ENCODE results near the gene OPTN.
"Not testable (repeated sequence)": the region's sequence is repeated elsewhere in the genome, so short reads cannot be mapped to it uniquely, and the experiment has no call there.

OPTN gene

DNA sequence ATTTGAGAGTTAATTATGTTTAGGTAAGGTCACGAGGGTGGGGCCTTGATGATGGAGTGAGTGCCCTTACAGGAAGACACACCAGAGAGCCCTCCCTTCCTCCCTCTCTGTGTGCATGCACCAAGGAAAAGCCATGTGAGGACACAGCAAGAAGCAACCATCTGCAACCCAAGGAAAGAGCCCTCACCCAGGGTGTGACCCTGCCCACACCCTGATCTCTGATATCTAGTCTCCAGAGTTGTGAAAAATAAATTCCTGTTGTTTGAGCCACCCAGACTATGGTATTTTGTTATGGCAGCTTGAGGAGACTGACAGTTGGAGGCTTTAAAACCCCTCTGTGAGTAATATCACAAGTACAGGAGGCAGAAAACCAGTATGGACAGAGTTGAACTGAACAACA is 46.4 kb downstream of the OPTN start:
- no peak overlapping the region for H3K9ac ChIP-seq (ENCODE audit: low read length)
- no peak overlapping the region for H3K27ac ChIP-seq (ENCODE audit: low read depth, low read length)
- H3K4me1 ChIP-seq (ENCODE audit: control insufficient read depth, insufficient read depth, low read length) = no peaks in the 10 kb centered on the region
- no peak overlapping the region for H3K4me3 ChIP-seq (ENCODE audit: low read length)
- H3K36me3 ChIP-seq (ENCODE audit: control insufficient read depth, insufficient read depth, low read length) = no peaks in the 10 kb centered on the region
- H3K27me3 ChIP-seq (ENCODE audit: control insufficient read depth, insufficient read depth, low read length) = no peaks in the 10 kb centered on the region

- H3K27me3 ChIP-seq (ENCODE audit: control insufficient read depth, insufficient read depth, low read length) = no peaks in the 10 kb centered on the region
- no peak overlapping the region for H3K9ac ChIP-seq (ENCODE audit: low read length)
- H3K4me1 ChIP-seq (ENCODE audit: control insufficient read depth, insufficient read depth, low read length) = no peaks in the 10 kb centered on the region
- no peaks in the 10 kb centered on the region for H3K36me3 ChIP-seq (ENCODE audit: control insufficient read depth, insufficient read depth, low read length)
- H3K27ac ChIP-seq (ENCODE audit: low read depth, low read length) = no peak overlapping the region
- H3K4me3 ChIP-seq (ENCODE audit: low read length) = no peak overlapping the region
Measured at GRCh38 chr10:13147161-13147560, 47.2 kb downstream of the OPTN start.

DNA sequence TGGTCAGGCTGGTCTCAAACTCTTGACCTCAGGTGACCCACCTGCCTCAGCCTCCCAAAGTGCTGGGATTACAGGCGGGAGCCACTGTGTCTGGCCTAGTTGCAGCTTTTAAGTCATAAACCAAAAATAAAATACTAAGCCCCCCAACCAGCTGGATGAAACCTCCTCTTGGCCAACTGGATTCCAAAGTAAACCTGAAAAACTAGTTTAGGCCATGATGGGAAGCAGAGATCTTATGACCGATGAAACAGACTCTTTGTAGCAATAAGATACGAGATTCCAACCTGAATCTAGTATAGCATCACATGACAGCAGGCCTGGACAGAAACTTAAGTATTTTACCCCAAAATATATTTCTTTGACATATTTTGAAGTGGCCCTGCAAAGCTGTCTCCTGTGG is 52.3 kb downstream of the OPTN start:
- no peaks in the 10 kb centered on the region for H3K36me3 ChIP-seq (ENCODE audit: control insufficient read depth, insufficient read depth, low read length)
- no peaks in the 10 kb centered on the region for H3K27me3 ChIP-seq (ENCODE audit: control insufficient read depth, insufficient read depth, low read length)
- H3K4me3 ChIP-seq (ENCODE audit: low read length) = no peak overlapping the region
- no peaks in the 10 kb centered on the region for H3K4me1 ChIP-seq (ENCODE audit: control insufficient read depth, insufficient read depth, low read length)
- H3K27ac ChIP-seq (ENCODE audit: low read depth, low read length) = no peak overlapping the region
- H3K9ac ChIP-seq (ENCODE audit: low read length) = no peak overlapping the region

DNA sequence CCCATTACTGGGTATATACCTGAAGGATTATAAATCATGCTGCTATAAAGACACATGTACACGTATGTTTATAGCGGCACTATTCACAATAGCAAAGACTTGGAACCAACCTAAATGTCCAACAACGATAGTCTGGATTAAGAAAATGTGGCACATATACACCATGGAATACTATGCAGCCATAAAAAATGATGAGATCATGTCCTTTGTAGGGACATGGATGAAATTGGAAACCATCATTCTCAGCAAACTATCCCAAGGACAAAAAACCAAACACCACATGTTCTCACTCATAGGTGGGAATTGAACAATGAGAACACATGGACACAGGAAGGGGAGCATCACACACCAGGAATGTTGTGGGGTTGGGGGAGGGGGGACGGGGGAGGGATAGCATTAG is 55.9 kb downstream of the OPTN start:
- H3K9ac ChIP-seq (ENCODE audit: low read length) = not testable (repeated sequence)

DNA sequence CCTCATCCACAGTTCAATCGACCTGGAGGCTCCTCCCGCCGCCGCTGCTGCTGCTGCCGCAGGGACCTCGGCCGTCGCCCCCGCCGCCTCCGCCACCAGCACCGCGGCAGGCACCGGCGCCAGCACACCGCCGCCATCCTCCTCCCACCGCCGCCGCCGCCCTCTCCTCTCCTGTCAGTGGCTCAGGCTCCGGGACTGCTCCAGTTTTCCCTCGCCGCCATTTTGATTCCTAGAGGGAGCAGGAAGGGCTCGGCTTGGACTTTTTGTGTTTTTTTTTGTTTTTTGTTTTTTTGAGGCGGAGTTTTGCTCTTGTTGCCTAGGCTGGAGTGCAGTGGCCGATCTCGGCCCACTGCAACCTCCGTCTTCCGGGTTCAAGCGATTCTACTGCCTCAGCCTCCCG is 58.4 kb downstream of the OPTN start:
- H3K27ac ChIP-seq (ENCODE audit: low read depth, low read length) = no peak overlapping the region

More for the DNA sequence above, 55.9 kb downstream of the OPTN start:
- not testable (repeated sequence) for H3K27me3 ChIP-seq (ENCODE audit: control insufficient read depth, insufficient read depth, low read length); H3K4me3 ChIP-seq (ENCODE audit: low read length); H3K36me3 ChIP-seq (ENCODE audit: control insufficient read depth, insufficient read depth, low read length); H3K27ac ChIP-seq (ENCODE audit: low read depth, low read length); H3K4me1 ChIP-seq (ENCODE audit: control insufficient read depth, insufficient read depth, low read length)

DNA sequence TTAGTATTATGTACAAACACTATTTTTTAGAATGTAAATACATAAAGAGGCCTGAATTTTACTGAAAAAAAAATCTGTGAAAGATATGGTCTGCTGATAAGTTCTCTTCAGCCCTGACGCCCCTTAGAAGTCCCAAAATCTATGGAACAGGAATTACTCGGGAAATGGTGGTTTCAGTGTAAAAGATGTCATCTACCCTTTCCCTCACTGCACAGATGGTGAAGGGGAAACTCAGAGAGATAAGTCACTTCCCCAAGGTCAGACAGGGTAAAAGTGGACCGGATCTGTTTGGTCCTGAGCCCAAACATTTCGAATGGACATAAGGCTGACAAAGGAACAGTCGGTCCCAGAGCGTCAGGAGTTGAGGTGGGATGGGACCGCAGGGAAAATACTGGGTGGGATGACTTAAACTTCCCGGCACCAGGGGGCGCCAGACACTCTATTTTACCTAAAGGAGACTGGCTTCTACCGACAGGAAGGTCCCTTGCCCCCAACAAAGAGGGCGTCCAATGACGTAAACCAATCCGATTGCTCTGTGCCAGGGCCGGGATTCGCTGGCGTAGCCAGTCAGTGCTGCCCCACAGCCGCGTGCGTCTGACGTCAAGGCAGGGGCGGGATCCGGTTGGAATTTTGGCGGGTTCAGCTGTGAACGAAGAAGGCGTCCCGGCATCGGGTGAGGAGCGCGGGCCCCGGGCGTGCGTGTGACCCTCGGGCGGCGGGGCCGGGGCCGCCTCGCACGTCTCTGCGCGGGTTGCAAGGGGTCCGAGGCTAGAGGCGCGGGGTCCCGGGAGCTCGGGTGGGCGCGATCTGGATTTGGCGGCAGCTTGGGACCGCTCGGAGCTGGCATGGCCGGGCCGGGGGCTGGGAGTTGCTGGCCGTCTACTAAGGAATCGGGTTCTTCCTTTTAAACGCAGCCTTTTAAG is 61.2 kb downstream of the OPTN start, which contains the start of gene MCM10:
Gene MCM10 (plus strand): TSS at position 625 of the 923 bp plus-strand sequence. CDS start 2,645 bp downstream, outside the sequence.
- Histone ChIP-seq H3K27ac (ENCODE audit: low read depth, low read length) (no peak within 1 kb of the TSS), H3K36me3 (ENCODE audit: control insufficient read depth, insufficient read depth, low read length) (no peaks in the 10 kb centered on the region), H3K4me3 (ENCODE audit: low read length) (peak within 1 kb of the TSS; percentile 56), H3K27me3 (ENCODE audit: control insufficient read depth, insufficient read depth, low read length) (no peaks in the 10 kb centered on the region), H3K4me1 (ENCODE audit: control insufficient read depth, insufficient read depth, low read length) (peaks cover 6% of the 10 kb centered on the region), H3K9ac (ENCODE audit: low read length) (no peak within 1 kb of the TSS)

More for the DNA sequence above, 58.4 kb downstream of the OPTN start:
- Histone ChIP-seq H3K4me1 (ENCODE audit: control insufficient read depth, insufficient read depth, low read length) (peaks cover 6% of the 10 kb centered on the region), H3K4me3 (ENCODE audit: low read length) (peak overlapping the region; percentile 42), H3K36me3 (ENCODE audit: control insufficient read depth, insufficient read depth, low read length) (no peaks in the 10 kb centered on the region), H3K27me3 (ENCODE audit: control insufficient read depth, insufficient read depth, low read length) (no peaks in the 10 kb centered on the region), H3K9ac (ENCODE audit: low read length) (no peak overlapping the region)

- Histone ChIP-seq H3K4me3 (ENCODE audit: low read length) (peak overlapping the region; percentile 46), H3K9ac (ENCODE audit: low read length) (no peak overlapping the region), H3K36me3 (ENCODE audit: control insufficient read depth, insufficient read depth, low read length) (no peaks in the 10 kb centered on the region), H3K4me1 (ENCODE audit: control insufficient read depth, insufficient read depth, low read length) (peaks cover 6% of the 10 kb centered on the region), H3K27ac (ENCODE audit: low read depth, low read length) (no peak overlapping the region), H3K27me3 (ENCODE audit: control insufficient read depth, insufficient read depth, low read length) (no peaks in the 10 kb centered on the region)
Measured at GRCh38 chr10:13161857-13162271, 61.9 kb downstream of the OPTN start.

DNA sequence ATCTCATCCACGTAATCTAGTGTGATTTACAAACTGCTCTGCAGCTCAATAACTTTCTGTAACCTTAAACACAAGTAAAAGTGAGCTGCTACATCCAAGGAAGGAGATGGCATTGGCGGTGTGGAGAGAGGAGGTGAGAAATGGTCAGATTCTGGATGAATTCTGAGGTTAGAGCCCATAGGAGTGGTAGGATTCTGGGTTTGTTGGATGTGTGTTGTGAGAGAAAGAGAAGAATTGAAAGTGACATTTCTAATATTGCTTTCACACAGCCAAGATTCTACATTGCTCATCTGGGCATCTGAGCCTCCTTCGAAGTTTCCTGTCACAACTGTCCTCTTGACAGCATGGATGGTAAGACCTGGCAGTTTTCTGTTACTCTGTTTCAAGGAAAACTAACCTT is 63.9 kb downstream of the OPTN start:
- H3K36me3 ChIP-seq (ENCODE audit: control insufficient read depth, insufficient read depth, low read length) = no peaks in the 10 kb centered on the region
- H3K27me3 ChIP-seq (ENCODE audit: control insufficient read depth, insufficient read depth, low read length) = no peaks in the 10 kb centered on the region
- H3K27ac ChIP-seq (ENCODE audit: low read depth, low read length) = no peak overlapping the region
- H3K4me1 ChIP-seq (ENCODE audit: control insufficient read depth, insufficient read depth, low read length) = peaks cover 6% of the 10 kb centered on the region
- no peak overlapping the region for H3K9ac ChIP-seq (ENCODE audit: low read length)
- H3K4me3 ChIP-seq (ENCODE audit: low read length) = no peak overlapping the region

DNA sequence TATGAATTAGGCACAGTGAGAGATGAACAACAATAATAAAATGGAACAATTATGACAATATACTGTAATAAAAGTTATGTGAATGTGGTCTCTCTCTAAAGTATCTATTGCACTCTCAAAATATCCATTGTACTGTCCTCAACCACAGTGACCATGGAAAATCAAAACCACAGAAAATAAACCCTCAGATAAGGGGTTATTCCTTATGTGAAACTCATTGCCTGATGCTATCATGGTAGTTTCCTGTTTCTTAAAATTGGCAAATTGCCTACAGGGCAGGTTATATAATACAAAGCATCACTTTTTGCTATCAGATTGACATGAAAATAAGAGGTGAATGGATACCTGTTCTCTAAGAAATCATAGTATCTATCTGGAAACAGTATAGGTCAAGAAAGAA is 65.2 kb downstream of the OPTN start:
- Histone ChIP-seq H3K4me3 (ENCODE audit: low read length) (no peak overlapping the region), H3K4me1 (ENCODE audit: control insufficient read depth, insufficient read depth, low read length) (peaks cover 6% of the 10 kb centered on the region), H3K27ac (ENCODE audit: low read depth, low read length) (no peak overlapping the region), H3K9ac (ENCODE audit: low read length) (no peak overlapping the region), H3K27me3 (ENCODE audit: control insufficient read depth, insufficient read depth, low read length) (no peaks in the 10 kb centered on the region), H3K36me3 (ENCODE audit: control insufficient read depth, insufficient read depth, low read length) (no peaks in the 10 kb centered on the region)

DNA sequence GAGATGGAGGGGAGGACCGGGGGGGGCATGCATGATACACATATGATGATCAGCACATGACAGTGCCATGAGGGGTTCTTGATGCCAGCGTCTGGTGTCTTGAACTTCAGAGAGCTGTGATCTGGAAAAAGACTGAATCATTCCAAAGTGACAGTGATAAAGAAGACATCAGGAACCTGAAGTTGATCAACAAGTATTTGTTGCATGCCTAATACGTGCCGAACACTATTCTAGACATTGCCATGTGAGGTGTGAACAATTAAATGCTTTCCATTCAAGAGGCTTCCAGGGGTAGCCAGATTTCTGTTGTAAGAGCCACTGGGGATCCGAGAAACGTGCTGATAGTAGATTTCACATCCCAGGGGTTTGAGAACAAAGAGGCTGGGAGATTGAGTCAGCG is 67.6 kb downstream of the OPTN start:
- Histone ChIP-seq H3K27me3 (ENCODE audit: control insufficient read depth, insufficient read depth, low read length) (no peaks in the 10 kb centered on the region), H3K4me1 (ENCODE audit: control insufficient read depth, insufficient read depth, low read length) (no peaks in the 10 kb centered on the region), H3K27ac (ENCODE audit: low read depth, low read length) (no peak overlapping the region), H3K9ac (ENCODE audit: low read length) (no peak overlapping the region), H3K4me3 (ENCODE audit: low read length) (no peak overlapping the region), H3K36me3 (ENCODE audit: control insufficient read depth, insufficient read depth, low read length) (no peaks in the 10 kb centered on the region)

GRCh38 chr10:13168781-13169180 is 68.8 kb downstream of the OPTN start:
- no peak overlapping the region for H3K27ac ChIP-seq (ENCODE audit: low read depth, low read length)
- no peak overlapping the region for H3K9ac ChIP-seq (ENCODE audit: low read length)
- no peak overlapping the region for H3K4me3 ChIP-seq (ENCODE audit: low read length)
- no peaks in the 10 kb centered on the region for H3K4me1 ChIP-seq (ENCODE audit: control insufficient read depth, insufficient read depth, low read length)
- H3K36me3 ChIP-seq (ENCODE audit: control insufficient read depth, insufficient read depth, low read length) = no peaks in the 10 kb centered on the region
- no peaks in the 10 kb centered on the region for H3K27me3 ChIP-seq (ENCODE audit: control insufficient read depth, insufficient read depth, low read length)

- Histone ChIP-seq H3K4me3 (ENCODE audit: low read length) (no peak overlapping the region), H3K36me3 (ENCODE audit: control insufficient read depth, insufficient read depth, low read length) (no peaks in the 10 kb centered on the region), H3K27me3 (ENCODE audit: control insufficient read depth, insufficient read depth, low read length) (no peaks in the 10 kb centered on the region)
Measured at GRCh38 chr10:13173616-13174015, 73.7 kb downstream of the OPTN start.

GRCh38 chr10:13180788-13181187 is 80.8 kb downstream of the OPTN start:
- no peak overlapping the region for H3K27ac ChIP-seq (ENCODE audit: low read depth, low read length)
- H3K4me1 ChIP-seq (ENCODE audit: control insufficient read depth, insufficient read depth, low read length) = no peaks in the 10 kb centered on the region
- H3K36me3 ChIP-seq (ENCODE audit: control insufficient read depth, insufficient read depth, low read length) = no peaks in the 10 kb centered on the region
- no peak overlapping the region for H3K9ac ChIP-seq (ENCODE audit: low read length)
- no peak overlapping the region for H3K4me3 ChIP-seq (ENCODE audit: low read length)
- H3K27me3 ChIP-seq (ENCODE audit: control insufficient read depth, insufficient read depth, low read length) = no peaks in the 10 kb centered on the region

More at GRCh38 chr10:13173616-13174015, 73.7 kb downstream of the OPTN start:
- no peak overlapping the region for H3K9ac ChIP-seq (ENCODE audit: low read length)
- H3K4me1 ChIP-seq (ENCODE audit: control insufficient read depth, insufficient read depth, low read length) = no peaks in the 10 kb centered on the region
- H3K27ac ChIP-seq (ENCODE audit: low read depth, low read length) = no peak overlapping the region
